HepG2 (cell line): ENCODE data around the gene TEDC2. TPM values are rescaled to one million over a fixed set of nuclear protein-coding genes. Genes with fewer than 3 reads are reported as not detected.

Experiments
- CHD4 ChIP-seq: fragments of 200-600 bp; sonication (generic); IDR thresholded peaks from 2 replicates; pipeline ENCODE4 v1.7.0; 2017; ENCODE audit warnings: mild to moderate bottlenecking, low read length, borderline replicate concordance
- EP300 ChIP-seq, 3 experiments: sonication (generic) in 1 of 3; formaldehyde crosslinking in 1 of 3; IDR thresholded peaks; 2 replicates each; pipeline versions ENCODE4 v1.5.1 to v1.6.1; 2011 to 2020; ENCODE audit warnings: low read depth in 2 of 3, low read length in 2 of 3, borderline replicate concordance in 1 of 3, improper control_type of control experiment in 1 of 3, mild to moderate bottlenecking in 1 of 3, missing genetic modification reagents in 1 of 3, moderate library complexity in 1 of 3
- FOSL2 ChIP-seq: sonication (generic); formaldehyde crosslinking; IDR thresholded peaks from 2 replicates; pipeline ENCODE4 v1.4.0; 2020; ENCODE audit warnings: missing genetic modification reagents
- FOXA3 ChIP-seq: IDR thresholded peaks from 2 replicates; pipeline ENCODE4 v1.6.1; 2016; ENCODE audit warnings: missing genetic modification reagents, missing compliant biosample characterization
- FOXK1 ChIP-seq: sonication (generic); formaldehyde crosslinking; IDR thresholded peaks from 2 replicates; pipeline ENCODE4 v1.4.0; 2020; ENCODE audit warnings: low read depth, missing genetic modification reagents, borderline replicate concordance
- FOXP1 ChIP-seq, 2 experiments: fragments of 450-650 bp in 1 of 2; IDR thresholded peaks; 2 replicates each; pipeline ENCODE4 v1.6.1; 2017 to 2018; ENCODE audit warnings: antibody characterized with exemption in 1 of 2
- GFI1 ChIP-seq: sonication (generic); formaldehyde crosslinking; IDR thresholded peaks from 2 replicates; pipeline ENCODE4 v1.5.0; 2020; ENCODE audit warnings: missing genetic modification reagents, mild to moderate bottlenecking, borderline replicate concordance
- HDAC1 ChIP-seq: sonication (generic); formaldehyde crosslinking; IDR thresholded peaks from 2 replicates; pipeline ENCODE4 v1.5.1; 2020; ENCODE audit warnings: mild to moderate bottlenecking, missing genetic modification reagents
- KLF6 ChIP-seq: IDR thresholded peaks from 2 replicates; pipeline ENCODE4 v1.8.0; 2016; ENCODE audit warnings: missing biosample characterization, missing genetic modification reagents
- MED8 ChIP-seq: sonication (generic); formaldehyde crosslinking; IDR thresholded peaks from 2 replicates; pipeline ENCODE4 v1.8.1; 2023; ENCODE audit warnings: mild to moderate bottlenecking, missing genetic modification reagents; ENCODE audit not compliant: insufficient replicate concordance
- MXI1 ChIP-seq: IDR thresholded peaks from 3 replicates; pipeline ENCODE4 v1.6.1; 2012; ENCODE audit warnings: low read depth, low read length, inconsistent platforms, borderline replicate concordance
- NFIB ChIP-seq: sonication (generic); formaldehyde crosslinking; IDR thresholded peaks from 2 replicates; pipeline ENCODE4 v1.9.0; 2021; ENCODE audit warnings: missing genetic modification reagents, mild to moderate bottlenecking, borderline replicate concordance
- NR2F2 ChIP-seq: IDR thresholded peaks from 2 replicates; pipeline ENCODE4 v1.6.1; 2012; ENCODE audit warnings: low read depth, inconsistent platforms, borderline replicate concordance
- RARA ChIP-seq: IDR thresholded peaks from 2 replicates; pipeline ENCODE4 v1.6.1; 2016; ENCODE audit warnings: missing genetic modification reagents, missing compliant biosample characterization
- SOX5 ChIP-seq: IDR thresholded peaks from 2 replicates; pipeline ENCODE4 v1.6.1; 2016; ENCODE audit warnings: borderline replicate concordance
- THAP11 ChIP-seq: IDR thresholded peaks from 2 replicates; pipeline ENCODE4 v1.6.1; 2016; ENCODE audit warnings: missing biosample characterization, missing genetic modification reagents
- ZFP62 ChIP-seq: sonication (generic); formaldehyde crosslinking; IDR thresholded peaks from 2 replicates; pipeline ENCODE4 v1.4.0; 2020; ENCODE audit warnings: missing genetic modification reagents
- ZFP82 ChIP-seq: sonication (generic); formaldehyde crosslinking; IDR thresholded peaks from 2 replicates; pipeline ENCODE4 v1.5.1; 2020; ENCODE audit warnings: mild to moderate bottlenecking, missing genetic modification reagents, borderline replicate concordance
- ZNF225 ChIP-seq: sonication (generic); formaldehyde crosslinking; IDR thresholded peaks from 2 replicates; pipeline ENCODE4 v1.4.0; 2020; ENCODE audit warnings: mild to moderate bottlenecking, missing genetic modification reagents
- ZNF496 ChIP-seq: sonication (generic); formaldehyde crosslinking; IDR thresholded peaks from 2 replicates; pipeline ENCODE4 v1.8.1; 2023; ENCODE audit warnings: mild to moderate bottlenecking, moderate library complexity, missing genetic modification reagents; ENCODE audit not compliant: insufficient replicate concordance
- ZNF530 ChIP-seq: sonication (generic); formaldehyde crosslinking; IDR thresholded peaks from 2 replicates; pipeline ENCODE4 v1.5.0; 2020; ENCODE audit warnings: low read depth, mild to moderate bottlenecking, missing genetic modification reagents
- ZNF598 ChIP-seq: sonication (generic); formaldehyde crosslinking; IDR thresholded peaks from 2 replicates; pipeline ENCODE4 v1.5.1; 2020; ENCODE audit warnings: mild to moderate bottlenecking, missing genetic modification reagents, borderline replicate concordance
- ZNF652 ChIP-seq: IDR thresholded peaks from 2 replicates; pipeline ENCODE4 v1.6.1; 2016; ENCODE audit warnings: low read depth, borderline replicate concordance
- ZNF709 ChIP-seq: sonication (generic); formaldehyde crosslinking; IDR thresholded peaks from 2 replicates; pipeline ENCODE4 v1.5.0; 2020; ENCODE audit warnings: mild to moderate bottlenecking, missing genetic modification reagents
- ZNF749 ChIP-seq: sonication (generic); formaldehyde crosslinking; IDR thresholded peaks from 2 replicates; pipeline ENCODE4 v1.8.0; 2022; ENCODE audit warnings: mild to moderate bottlenecking, missing genetic modification reagents, moderate library complexity, borderline replicate concordance
- ZNF788 ChIP-seq: sonication (generic); formaldehyde crosslinking; IDR thresholded peaks from 2 replicates; pipeline ENCODE4 v1.5.0; 2020; ENCODE audit warnings: mild to moderate bottlenecking, missing genetic modification reagents, borderline replicate concordance
- ZSCAN31 ChIP-seq: sonication (generic); formaldehyde crosslinking; IDR thresholded peaks from 2 replicates; pipeline ENCODE4 v1.5.0; 2020; ENCODE audit warnings: low read depth, mild to moderate bottlenecking, missing genetic modification reagents
- polyA plus RNA-seq, 8 experiments: library from polyadenylated mRNA; depleted of rRNA in 3 of 8; stranded (reverse) in 7 of 8; unstranded in 1 of 8; fragments of >200 nt; fragmentation: Illumina TruSeq in 4 of 8; extraction: Trizol in 4 of 8; gene quantifications; 2 replicates each; pipeline versions ENCODE4 v1.2.1 to v1.2.3, GENCODE V29; 2011 to 2016; ENCODE audit warnings: low read depth in 4 of 8, missing spikeins in 1 of 8, mixed read lengths in 1 of 8; ENCODE audit not compliant: insufficient read depth in 1 of 8
- total RNA-seq, 5 experiments: library from RNA; depleted of rRNA; stranded (reverse); fragments of >200 nt; fragmentation: Illumina TruSeq; extraction: Trizol; gene quantifications; 2 replicates each; pipeline ENCODE4 v1.2.3, GENCODE V29; 2016; ENCODE audit warnings: low read depth in 1 of 5
- TF ChIP-seq, protein P1 (sequence below): sonication (generic); formaldehyde crosslinking; conservative IDR thresholded peaks from 2 replicates; pipeline ENCODE4 v1.4.0; 2020; ENCODE audit warnings: missing genetic modification reagents
- TF ChIP-seq, protein P2 (sequence below): sonication (generic); formaldehyde crosslinking; IDR thresholded peaks from 2 replicates; pipeline ENCODE4 v1.9.0; 2021; ENCODE audit warnings: missing genetic modification reagents, borderline replicate concordance

Gene TEDC2
- total and polyA plus RNA-seq, 2 of the 13 experiments (the other 11 are each of a cell fraction or from before 2014, with no cell fraction given), result 6.2 to 24.4 TPM

DNA sequence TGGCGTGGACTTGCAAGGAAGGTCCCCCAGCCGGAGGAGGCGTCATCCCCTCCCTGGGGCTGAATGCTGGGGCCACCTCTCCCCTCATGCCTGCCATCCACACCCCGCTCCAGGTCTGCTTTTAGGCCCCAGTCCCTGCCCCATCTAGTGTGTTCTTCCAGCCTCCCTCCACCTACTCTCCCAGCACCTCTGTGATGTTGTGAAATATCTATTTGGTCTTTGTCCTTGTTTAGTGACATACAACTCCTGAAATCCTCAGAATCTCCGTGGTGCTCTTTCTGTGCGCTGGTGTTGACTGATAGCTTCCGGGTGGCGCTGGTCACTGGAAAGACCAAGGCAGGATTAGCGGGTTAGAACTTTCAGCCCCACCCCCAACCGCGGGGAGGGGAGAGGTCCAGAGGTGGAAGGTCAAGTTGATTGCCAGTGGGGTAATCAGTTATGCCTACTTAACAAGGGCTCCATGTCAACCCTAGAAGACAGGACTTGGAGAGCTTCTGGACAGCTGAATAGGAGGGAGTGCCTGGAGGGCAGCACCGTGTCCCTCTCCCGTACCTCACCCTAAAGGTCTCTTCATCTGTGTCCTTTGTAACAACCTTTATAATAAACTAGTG lies 25.1 kb downstream of the TEDC2 start (continued):
- TF ChIP-seq ZSCAN31 (CRISPR knock-in tag) (peak; percentile 75; the same call in 1 of the 2 replicates), FOSL2 (CRISPR knock-in tag) (peak; percentile 44; the same call in 1 of the 2 replicates), FOXP1 (IDR thresholded peaks at IDR 0.05) (peak; percentile 56; the same call in 1 of the 2 replicates), FOXP1 (CRISPR knock-in tag; IDR thresholded peaks at IDR 0.05) (peak; percentile 80), FOXK1 (CRISPR knock-in tag) (peak; percentile 67; the same call in 1 of the 2 replicates), ZNF652 (CRISPR knock-in tag) (no peak; the same call in 1 of the 2 replicates), ZFP82 (CRISPR knock-in tag) (peak; percentile 72; the same call in 1 of the 2 replicates), SOX5 (CRISPR knock-in tag) (peak; percentile 83), MED8 (peak; percentile 32), ZNF749 (CRISPR knock-in tag) (no peak), ZFP62 (CRISPR knock-in tag) (no peak), ZNF709 (CRISPR knock-in tag) (no peak), GFI1 (peak; percentile 59; the same call in 1 of the 2 replicates), KLF6 (CRISPR knock-in tag) (0 out of 2 replicates have a peak, but pooled peaks have one; percentile 40), THAP11 (CRISPR knock-in tag) (peak; percentile 76), EP300 (IDR thresholded peaks at IDR 0.05; ENCODE audit: low read depth in 2 of 2, low read length in 2 of 2) (peak in 1 of 2 experiments; percentile 66; a peak in 1 of 4 replicates), EP300 (CRISPR knock-in tag; IDR thresholded peaks at IDR 0.05; ENCODE audit: borderline replicate concordance) (peak; percentile 54), ZNF496 (no peak), MXI1 (peak; percentile 54; the same call in 1 of the 3 replicates), FOXA3 (CRISPR knock-in tag) (peak; percentile 88), NR2F2 (peak; percentile 90), ZNF530 (CRISPR knock-in tag) (no peak), CHD4 (no peak), NFIB (CRISPR knock-in tag) (no peak), ZNF225 (peak; percentile 76; the same call in 1 of the 2 replicates), RARA (peak; percentile 90), ZNF598 (CRISPR knock-in tag) (no peak), ZNF788 (peak; percentile 81; the same call in 1 of the 2 replicates), HDAC1 (CRISPR knock-in tag) (peak; percentile 96)
- TF ChIP-seq, protein P1, sequence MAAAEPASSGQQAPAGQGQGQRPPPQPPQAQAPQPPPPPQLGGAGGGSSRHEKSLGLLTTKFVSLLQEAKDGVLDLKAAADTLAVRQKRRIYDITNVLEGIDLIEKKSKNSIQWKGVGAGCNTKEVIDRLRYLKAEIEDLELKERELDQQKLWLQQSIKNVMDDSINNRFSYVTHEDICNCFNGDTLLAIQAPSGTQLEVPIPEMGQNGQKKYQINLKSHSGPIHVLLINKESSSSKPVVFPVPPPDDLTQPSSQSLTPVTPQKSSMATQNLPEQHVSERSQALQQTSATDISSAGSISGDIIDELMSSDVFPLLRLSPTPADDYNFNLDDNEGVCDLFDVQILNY, result no peak
- TF ChIP-seq, protein P2, sequence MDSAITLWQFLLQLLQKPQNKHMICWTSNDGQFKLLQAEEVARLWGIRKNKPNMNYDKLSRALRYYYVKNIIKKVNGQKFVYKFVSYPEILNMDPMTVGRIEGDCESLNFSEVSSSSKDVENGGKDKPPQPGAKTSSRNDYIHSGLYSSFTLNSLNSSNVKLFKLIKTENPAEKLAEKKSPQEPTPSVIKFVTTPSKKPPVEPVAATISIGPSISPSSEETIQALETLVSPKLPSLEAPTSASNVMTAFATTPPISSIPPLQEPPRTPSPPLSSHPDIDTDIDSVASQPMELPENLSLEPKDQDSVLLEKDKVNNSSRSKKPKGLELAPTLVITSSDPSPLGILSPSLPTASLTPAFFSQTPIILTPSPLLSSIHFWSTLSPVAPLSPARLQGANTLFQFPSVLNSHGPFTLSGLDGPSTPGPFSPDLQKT (CRISPR knock-in tag), result no peak
